Hypothalamus (tissue), 51 donors: Measurements from ENCODE around the gene NYAP2.

Experiments
- DNase-seq, 51 donors: peaks; one replicate each; lab custom pipeline; 2025; lab: John Stamatoyannopoulos, UW

Gene NYAP2

DNA sequence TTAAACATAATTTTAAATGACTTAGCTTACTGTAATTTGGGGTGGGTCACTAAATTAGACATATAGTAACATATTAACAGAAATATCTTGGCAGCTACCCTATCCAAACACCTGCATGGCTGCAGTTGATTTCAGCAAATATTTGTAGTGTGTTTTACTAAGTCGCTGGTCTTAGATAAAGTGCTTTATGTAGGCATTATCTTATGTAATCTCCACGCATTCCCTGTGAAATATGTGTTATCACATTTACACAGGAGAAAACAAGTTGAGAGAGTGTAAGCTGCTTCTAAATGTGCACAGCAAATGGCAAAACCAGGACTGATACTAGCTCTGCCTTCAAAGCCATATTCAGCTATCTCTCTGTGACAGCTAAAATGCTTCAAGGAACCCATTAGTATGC, 72.0 kb downstream of the NYAP2 start:
- DNase-seq: no peak

- DNase-seq: no peak
These were observed 72.7 kb downstream of the NYAP2 start for GRCh38 chr2:225472161-225472560.

DNA sequence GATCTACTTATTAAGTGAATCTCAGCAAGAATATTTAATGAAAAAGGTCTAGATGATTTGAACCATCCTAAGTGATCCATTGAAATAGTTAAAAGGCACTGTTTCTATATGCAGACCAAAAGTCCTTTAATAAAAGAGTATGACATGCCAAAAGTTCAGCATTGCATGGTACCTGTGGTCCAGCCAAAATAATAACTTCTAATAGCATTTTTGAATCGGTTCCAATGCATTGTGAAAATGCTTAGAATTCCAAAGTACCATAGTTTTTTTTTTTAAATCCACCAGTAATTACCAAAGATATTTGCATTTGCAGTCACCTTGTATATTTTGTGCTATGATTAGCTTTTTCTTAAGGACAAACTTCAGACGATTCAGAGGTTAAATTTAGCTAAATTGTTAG, 79.9 kb downstream of the NYAP2 start:
- no peak for DNase-seq

GRCh38 chr2:225484751-225485150, 85.2 kb downstream of the NYAP2 start:
- no peak for DNase-seq

DNA sequence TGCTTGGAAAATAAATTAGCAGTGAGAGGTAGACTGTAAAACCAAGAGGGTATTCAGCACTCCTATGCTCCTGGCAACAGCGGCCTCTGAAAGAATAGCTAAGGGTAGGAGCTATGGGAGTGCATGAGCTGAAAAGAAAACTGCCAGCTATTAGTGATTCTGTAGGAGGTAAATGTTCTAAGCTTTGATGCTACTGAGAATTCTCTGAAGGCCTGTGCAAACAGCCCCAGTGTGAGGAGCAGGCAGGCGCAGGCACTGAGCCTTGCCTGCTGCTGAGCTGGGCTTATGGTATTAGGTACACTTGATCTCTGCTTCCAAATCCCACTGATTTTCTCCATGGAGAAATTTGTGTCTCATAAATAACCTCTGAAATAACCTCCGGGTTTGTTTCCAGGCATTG, 86.7 kb downstream of the NYAP2 start:
- DNase-seq: peak in 1 of 51 donors; percentile 25

DNA sequence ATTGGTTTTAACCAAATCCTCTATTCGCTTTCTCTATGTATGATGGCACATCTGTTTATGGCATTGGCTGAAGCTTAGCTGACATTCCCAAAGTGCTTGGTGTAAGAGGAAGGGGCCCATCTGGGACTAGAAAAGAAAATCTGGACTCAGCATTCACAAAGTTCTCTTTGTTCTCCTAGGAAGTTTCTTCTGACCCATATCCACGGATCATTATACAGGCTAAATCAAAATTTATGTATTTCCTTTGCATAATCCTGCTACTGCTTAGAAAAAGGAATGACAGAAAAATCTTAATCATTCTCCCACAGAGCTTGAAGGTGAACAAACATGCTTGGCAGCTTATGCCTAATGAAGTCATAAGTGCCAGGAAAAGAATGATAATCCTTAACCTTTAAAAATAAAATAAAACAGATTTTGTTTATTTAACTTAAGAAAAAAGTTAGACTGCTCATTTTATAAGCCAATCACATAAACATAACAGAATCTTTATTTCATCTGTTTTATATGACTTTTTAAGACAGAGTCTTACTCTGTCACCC, 88.4 kb downstream of the NYAP2 start:
- no peak for DNase-seq

DNA sequence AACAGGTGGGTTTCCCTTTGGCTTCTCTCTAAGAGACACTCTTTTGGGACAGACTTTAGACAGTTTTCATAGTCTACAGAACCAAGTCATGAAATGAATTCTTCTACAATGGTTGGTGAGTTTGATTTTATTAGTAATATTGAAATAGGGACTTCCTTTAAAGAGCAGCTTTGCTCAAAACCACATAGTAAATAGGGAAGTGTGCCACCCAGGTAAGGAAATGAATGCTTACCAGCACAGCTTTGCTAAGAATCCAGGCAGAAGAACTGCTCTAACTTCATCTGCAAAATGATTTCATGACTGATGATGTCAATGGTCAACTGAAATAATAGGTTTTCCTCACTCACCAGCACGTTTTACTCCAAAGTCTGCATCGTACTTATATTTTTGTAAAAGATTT, 89.2 kb downstream of the NYAP2 start:
- DNase-seq: no peak

- no peak for DNase-seq
These were observed 94.0 kb downstream of the NYAP2 start for GRCh38 chr2:225493420-225494099.

DNA sequence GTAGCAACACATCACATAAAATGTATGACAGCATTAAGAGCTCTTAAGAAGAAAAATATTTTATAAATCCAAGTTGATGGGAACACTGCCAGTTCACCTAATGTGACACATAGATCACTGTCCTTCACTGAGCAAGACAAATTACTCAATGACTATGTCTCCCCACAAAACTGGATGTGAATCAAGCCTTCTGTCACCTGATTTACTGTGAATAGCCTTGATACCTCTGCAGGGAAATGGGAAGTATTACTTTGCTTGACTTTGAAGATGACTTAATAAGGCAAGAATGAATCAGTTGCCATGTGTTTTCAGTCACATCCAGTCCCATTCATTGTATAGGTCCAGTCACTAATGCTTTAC, 94.6 kb downstream of the NYAP2 start:
- DNase-seq: no peak

DNA sequence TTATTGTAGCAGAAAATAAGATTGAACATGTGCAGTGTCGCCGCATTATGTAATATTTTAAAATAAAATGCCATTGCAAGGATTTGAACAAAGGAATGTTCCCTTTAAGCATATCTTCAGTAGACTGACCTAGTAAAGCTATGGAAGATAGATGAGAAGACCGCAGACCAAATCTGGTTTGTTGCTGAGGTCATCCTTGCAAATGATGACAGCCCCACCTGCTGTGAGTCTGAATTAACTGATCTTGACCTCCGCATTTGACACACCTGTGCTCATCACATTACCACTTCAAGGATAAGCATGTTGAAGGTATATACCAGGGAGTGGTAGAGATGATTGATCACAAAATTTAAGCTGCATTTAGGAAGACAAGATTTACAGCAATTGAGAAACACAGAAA, 96.2 kb downstream of the NYAP2 start:
- DNase-seq: no peak

- DNase-seq: no peak
These were observed 97.1 kb downstream of the NYAP2 start for GRCh38 chr2:225496568-225496967.

DNA sequence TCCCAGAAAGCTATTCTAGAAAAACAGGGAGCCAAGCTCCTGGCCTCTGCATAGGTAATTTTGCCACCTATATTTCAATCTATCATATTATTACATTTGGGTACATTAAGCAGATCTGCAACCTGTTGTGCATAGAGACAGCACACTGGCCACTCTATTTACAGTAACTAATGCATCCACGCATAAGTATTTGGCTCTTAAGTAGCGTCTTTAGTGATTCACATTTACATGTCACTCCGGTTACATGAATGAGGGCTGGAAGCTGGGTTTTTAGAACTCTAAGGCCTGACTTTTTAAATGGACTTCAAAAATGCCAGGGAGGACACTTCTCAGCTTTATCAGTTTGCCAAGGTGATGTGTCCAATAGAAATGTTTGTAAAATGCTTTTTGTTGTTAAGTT, 97.7 kb downstream of the NYAP2 start:
- DNase-seq: no peak

DNA sequence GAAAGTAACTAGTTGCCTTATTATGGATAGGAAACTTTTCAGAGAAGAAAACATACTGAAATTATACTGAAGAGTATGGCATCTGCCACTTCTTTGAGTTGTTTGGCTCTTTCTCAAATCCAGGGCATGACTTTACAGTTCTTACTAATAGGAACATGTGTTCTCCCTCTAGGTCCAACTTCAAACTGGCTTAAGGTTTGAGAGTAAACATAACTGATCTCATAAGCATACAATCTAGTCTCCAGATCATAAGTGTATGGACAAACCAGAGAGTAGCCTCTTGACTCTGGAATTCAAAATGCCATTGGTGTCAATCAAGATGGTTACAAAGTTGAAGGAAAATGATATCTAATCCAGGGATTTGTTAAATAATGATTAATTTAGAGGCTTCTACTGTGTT, 101.5 kb downstream of the NYAP2 start:
- DNase-seq: no peak

DNA sequence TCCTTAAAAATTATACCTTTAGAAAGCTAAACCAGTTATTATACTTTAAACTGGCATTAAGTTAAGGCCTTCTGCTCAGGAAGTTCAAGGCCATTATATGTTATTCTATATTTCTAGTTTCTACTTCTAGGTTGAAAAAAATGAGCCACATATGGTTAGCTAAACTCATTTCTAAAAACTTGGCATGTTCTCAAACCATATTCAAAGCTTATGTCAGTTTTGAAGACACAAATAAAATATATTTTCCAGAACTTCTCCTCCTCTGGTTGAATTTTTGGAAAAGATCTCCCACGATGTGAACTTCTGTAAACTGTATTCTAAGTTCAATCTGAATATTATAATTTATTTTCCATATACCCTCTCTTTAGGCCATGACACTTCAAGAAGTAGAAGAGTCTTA, 103.5 kb downstream of the NYAP2 start:
- no peak for DNase-seq

- DNase-seq: no peak
These were observed 111.3 kb downstream of the NYAP2 start for GRCh38 chr2:225510796-225511195.

GRCh38 chr2:225512469-225512868, 113.0 kb downstream of the NYAP2 start:
- DNase-seq: no peak

GRCh38 chr2:225512876-225513540, 113.5 kb downstream of the NYAP2 start:
- no peak for DNase-seq

DNA sequence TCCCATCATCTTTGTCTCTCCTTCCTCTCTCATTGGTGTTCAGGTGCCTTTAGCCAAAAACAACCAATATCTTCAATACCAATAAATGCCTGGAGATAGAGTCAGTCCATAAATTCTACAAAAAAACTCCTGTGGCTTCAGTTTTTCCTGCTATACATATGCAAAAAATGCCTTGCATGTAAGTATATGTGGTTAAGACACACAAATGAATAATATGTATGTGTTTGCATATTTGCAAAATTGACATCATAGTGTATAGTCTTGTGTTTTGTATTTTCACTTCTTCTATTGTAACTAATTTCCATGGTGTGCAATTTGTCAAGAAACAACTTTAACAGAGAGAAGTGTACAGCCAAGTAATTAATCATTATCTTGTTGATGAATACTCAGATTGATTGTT, 115.5 kb downstream of the NYAP2 start:
- DNase-seq: no peak

GRCh38 chr2:225526760-225527390, 127.4 kb downstream of the NYAP2 start:
- DNase-seq: no peak

DNA sequence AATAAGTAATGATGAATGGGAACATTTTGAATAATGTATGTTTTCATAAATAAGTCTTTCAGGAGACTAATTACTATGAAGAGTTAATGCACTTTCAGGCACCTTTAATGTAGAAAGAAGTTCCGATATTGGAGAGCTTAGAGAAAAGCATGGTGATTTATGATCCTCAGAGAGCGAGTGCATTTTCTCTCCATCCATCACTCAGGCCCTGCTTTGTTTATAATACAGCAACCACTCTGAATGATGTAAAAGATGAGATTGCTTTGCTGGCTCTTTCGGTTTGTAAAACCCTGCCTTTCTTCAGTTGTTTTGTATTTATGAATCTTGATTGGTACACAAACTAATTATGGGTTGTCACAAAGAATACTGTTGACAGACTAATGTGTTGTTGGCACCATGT, 132.0 kb downstream of the NYAP2 start:
- no peak for DNase-seq

- DNase-seq: no peak
These were observed 132.6 kb downstream of the NYAP2 start for GRCh38 chr2:225532096-225532495.

DNA sequence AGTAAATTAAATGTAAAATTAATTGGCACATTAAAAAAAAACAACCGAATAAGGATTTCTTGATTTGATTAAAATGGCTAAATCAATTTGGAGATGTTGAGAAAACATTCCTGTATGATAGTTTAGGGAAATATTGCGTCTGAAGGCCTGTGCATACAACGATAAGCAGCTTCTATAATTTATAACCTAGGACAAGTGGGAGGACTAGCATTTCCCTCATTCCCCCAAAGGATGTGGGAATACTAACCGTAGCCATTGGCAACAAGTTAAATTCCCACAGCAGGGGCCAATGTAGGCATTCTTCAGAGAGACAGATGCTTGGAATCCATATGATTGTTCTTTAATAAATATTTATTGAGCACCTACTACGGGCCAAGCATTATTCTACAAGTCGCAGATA, 134.5 kb downstream of the NYAP2 start:
- DNase-seq: no peak
